Measurements from ENCODE around the gene TMEM203. TPM values are rescaled to one million over a fixed set of nuclear protein-coding genes. Genes with fewer than 3 reads are reported as not detected.

Gene TMEM203
- total and polyA plus RNA-seq, 4 donors: 19.9 to 27.5 (median 21.5) TPM

- no peaks in the 10 kb centered on the region for H3K9me3 ChIP-seq (ENCODE audit: control insufficient read depth in 4 of 4, low read length in 3 of 4)
- H3K4me1 ChIP-seq (ENCODE audit: control insufficient read depth in 4 of 4, insufficient read depth in 4 of 4, low read length in 3 of 4): peaks cover 0 to 4% (median 0%) of the 10 kb centered on the region in 4 donors
- 45% methylated on average over 31 of the region's 31 CpGs for WGBS
- TF ChIP-seq MAX (IDR thresholded peaks at IDR 0.05): no peak
- no peak for TF ChIP-seq ATF3 (IDR thresholded peaks at IDR 0.05)
- no peak for TF ChIP-seq NR2F2 (IDR thresholded peaks at IDR 0.05)
- no peak for TF ChIP-seq REST (IDR thresholded peaks at IDR 0.05)
- TF ChIP-seq ZBTB33 (IDR thresholded peaks at IDR 0.05): no peak
- TF ChIP-seq CTCF (IDR thresholded peaks at IDR 0.05; ENCODE audit: low read depth, low read length, missing input control): no peak
- TF ChIP-seq JUND (IDR thresholded peaks at IDR 0.05): no peak
- no peak for TF ChIP-seq FOXA1 (IDR thresholded peaks at IDR 0.05)
- TF ChIP-seq YY1 (IDR thresholded peaks at IDR 0.05): no peak
- TF ChIP-seq RXRA (IDR thresholded peaks at IDR 0.05): no peak
- TF ChIP-seq TAF1 (conservative IDR thresholded peaks at IDR 0.05): no peak
- TF ChIP-seq FOXA2 (IDR thresholded peaks at IDR 0.05): no peak
- no peak for TF ChIP-seq GABPA (IDR thresholded peaks at IDR 0.05 in 1 of 2, conservative IDR thresholded peaks at IDR 0.05 in 1 of 2)
- no peak for TF ChIP-seq SP1 (IDR thresholded peaks at IDR 0.05)
- no peak for TF ChIP-seq RAD21 (IDR thresholded peaks at IDR 0.05)
- TF ChIP-seq HNF4G (IDR thresholded peaks at IDR 0.05): no peak
- no peak for TF ChIP-seq HNF4A (conservative IDR thresholded peaks at IDR 0.05)
- no peak for TF ChIP-seq EGR1 (IDR thresholded peaks at IDR 0.05; ENCODE audit: low read depth in 2 of 2)
- H3K27ac ChIP-seq (ENCODE audit: low read depth in 1 of 2, low read length in 2 of 2): no peak overlapping the region
- H3K4me3 ChIP-seq (ENCODE audit: low read depth in 1 of 3, low read length in 3 of 3): no peak overlapping the region
- no peaks in the 10 kb centered on the region for H3K36me3 ChIP-seq (ENCODE audit: control insufficient read depth in 4 of 4, insufficient read depth in 3 of 4, low read depth in 1 of 4, low read length in 3 of 4)
- no peaks in the 10 kb centered on the region for H3K27me3 ChIP-seq (ENCODE audit: control insufficient read depth in 4 of 4, insufficient read depth in 4 of 4, low read length in 3 of 4)
- DNase-seq (ENCODE audit: low spot score): no peak
- no peak overlapping the region for H3K9ac ChIP-seq (ENCODE audit: low read depth in 1 of 2, low read length in 2 of 2)
Observed at GRCh38 chr9:137229903-137230704, 24.7 kb upstream of the TMEM203 start.
